ENCODE results near the gene ME3. TPM values are rescaled to one million over a fixed set of nuclear protein-coding genes. Genes with fewer than 3 reads are reported as not detected.

Gene ME3
- total RNA-seq, 1 experiment from 2014 or later = 70.1 TPM

- DNase-seq (ENCODE audit: low spot score) = no peak
Measured at GRCh38 chr11:86515297-86516094, 156.9 kb downstream of the ME3 start.

- DNase-seq (ENCODE audit: low spot score) = no peak
Measured at GRCh38 chr11:86514453-86514852, 158.0 kb downstream of the ME3 start.

GRCh38 chr11:86513746-86514373, 158.6 kb downstream of the ME3 start:
- DNase-seq (ENCODE audit: low spot score) = no peak

- DNase-seq (ENCODE audit: low spot score) = no peak
Measured at GRCh38 chr11:86513138-86513537, 159.3 kb downstream of the ME3 start.

GRCh38 chr11:86511086-86511551, 161.3 kb downstream of the ME3 start:
- DNase-seq (ENCODE audit: low spot score) = peak; percentile 76

GRCh38 chr11:86510674-86511073, 161.7 kb downstream of the ME3 start:
- no peak for DNase-seq (ENCODE audit: low spot score)

- no peak for DNase-seq (ENCODE audit: low spot score)
Measured at GRCh38 chr11:86510097-86510496, 162.3 kb downstream of the ME3 start.

GRCh38 chr11:86509588-86509974, 162.8 kb downstream of the ME3 start:
- DNase-seq (ENCODE audit: low spot score) = no peak

GRCh38 chr11:86508604-86509587, 163.5 kb downstream of the ME3 start:
- peak; percentile 61 for DNase-seq (ENCODE audit: low spot score)

GRCh38 chr11:86507249-86507845, 165.1 kb downstream of the ME3 start:
- DNase-seq (ENCODE audit: low spot score) = no peak

GRCh38 chr11:86506235-86506634, 166.2 kb downstream of the ME3 start:
- no peak for DNase-seq (ENCODE audit: low spot score)

- no peak for DNase-seq (ENCODE audit: low spot score)
Measured at GRCh38 chr11:86503131-86503530, 169.3 kb downstream of the ME3 start.

GRCh38 chr11:86502137-86502642, 170.2 kb downstream of the ME3 start:
- no peak for DNase-seq (ENCODE audit: low spot score)

GRCh38 chr11:86500500-86501140, 171.8 kb downstream of the ME3 start:
- no peak for DNase-seq (ENCODE audit: low spot score)

- peak; percentile 85 for DNase-seq (ENCODE audit: low spot score)
Measured at GRCh38 chr11:86499723-86500129, 172.7 kb downstream of the ME3 start.

- no peak for DNase-seq (ENCODE audit: low spot score)
Measured at GRCh38 chr11:86497836-86498235, 174.6 kb downstream of the ME3 start.

GRCh38 chr11:86497310-86497709, 175.1 kb downstream of the ME3 start:
- no peak for DNase-seq (ENCODE audit: low spot score)

- no peak for DNase-seq (ENCODE audit: low spot score)
Measured at GRCh38 chr11:86495351-86495750, 177.1 kb downstream of the ME3 start.

GRCh38 chr11:86492370-86493010, 179.9 kb downstream of the ME3 start:
- DNase-seq (ENCODE audit: low spot score) = no peak

- no peak for DNase-seq (ENCODE audit: low spot score)
Measured at GRCh38 chr11:86491027-86491426, 181.4 kb downstream of the ME3 start.
